OCI-M1 (cell line): Measurements from ENCODE around the gene RAPGEF3.

Experiments used
- DNase-seq: peaks from one replicate; lab custom pipeline; 2025; lab: John Stamatoyannopoulos, UW

Gene RAPGEF3

DNA sequence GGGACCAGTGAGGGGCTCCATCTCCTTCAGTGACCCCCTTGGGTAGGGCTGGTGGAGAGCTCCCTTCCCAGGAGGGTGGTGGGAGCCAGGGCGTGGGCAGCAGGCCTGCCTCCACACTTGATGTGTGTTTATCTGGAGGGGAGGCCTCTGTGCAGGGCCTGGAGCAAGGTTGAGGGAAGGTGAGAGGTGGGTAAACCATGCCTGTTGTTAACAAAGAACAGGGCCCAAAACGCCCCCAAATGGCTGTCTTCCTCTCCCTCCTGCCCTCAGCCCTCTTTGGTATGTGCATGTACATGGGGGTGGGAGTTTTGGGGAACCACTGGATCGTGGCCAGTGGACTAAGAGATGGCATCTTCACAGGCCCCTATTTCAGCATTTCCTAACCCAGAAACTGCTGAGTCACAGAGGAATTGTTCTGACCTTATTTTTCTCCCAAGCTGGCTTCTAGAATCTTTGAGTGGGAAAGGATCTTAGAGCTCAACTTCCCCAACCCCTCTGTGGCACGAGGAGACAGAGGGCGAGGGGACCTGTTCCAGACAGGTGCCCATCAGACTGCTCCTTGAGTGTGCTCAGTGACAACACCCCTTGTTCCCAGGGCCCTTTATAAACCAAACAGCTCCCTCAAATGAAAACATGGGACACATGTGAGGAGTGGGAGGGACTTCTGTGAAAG is 17.9 kb upstream of the RAPGEF3 start:
- DNase-seq, result peak; percentile 75

- DNase-seq, result peak; percentile 93
Measured at GRCh38 chr12:47775100-47775911, 16.6 kb upstream of the RAPGEF3 start.

- DNase-seq, result no peak
Measured at GRCh38 chr12:47774663-47775062, 16.0 kb upstream of the RAPGEF3 start.

GRCh38 chr12:47773858-47774580 is 15.3 kb upstream of the RAPGEF3 start:
- DNase-seq, result peak; percentile 59

GRCh38 chr12:47773062-47773857 is 14.6 kb upstream of the RAPGEF3 start, which contains the start of gene SLC48A1:
Gene SLC48A1 (plus strand): TSS chr12:47773238. CDS start chr12:47773305, 67 bp downstream.
- DNase-seq, result peak; percentile 83

DNA sequence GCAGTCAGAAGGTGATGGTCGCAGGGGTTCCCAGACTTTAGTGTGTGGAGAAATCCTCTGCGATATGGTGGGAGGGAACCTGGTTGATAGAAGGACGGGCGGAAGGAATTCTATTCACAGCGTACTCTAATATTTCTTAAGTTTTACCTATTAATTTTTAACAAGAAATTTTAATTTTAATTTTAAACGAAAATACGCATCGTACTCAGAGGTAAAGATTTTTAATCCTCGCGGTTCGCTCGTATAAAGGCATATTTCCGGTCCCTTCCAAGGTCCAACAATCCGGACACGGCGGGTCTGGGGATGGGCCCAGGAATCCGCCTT is 14.0 kb upstream of the RAPGEF3 start:
- DNase-seq, result no peak

DNA sequence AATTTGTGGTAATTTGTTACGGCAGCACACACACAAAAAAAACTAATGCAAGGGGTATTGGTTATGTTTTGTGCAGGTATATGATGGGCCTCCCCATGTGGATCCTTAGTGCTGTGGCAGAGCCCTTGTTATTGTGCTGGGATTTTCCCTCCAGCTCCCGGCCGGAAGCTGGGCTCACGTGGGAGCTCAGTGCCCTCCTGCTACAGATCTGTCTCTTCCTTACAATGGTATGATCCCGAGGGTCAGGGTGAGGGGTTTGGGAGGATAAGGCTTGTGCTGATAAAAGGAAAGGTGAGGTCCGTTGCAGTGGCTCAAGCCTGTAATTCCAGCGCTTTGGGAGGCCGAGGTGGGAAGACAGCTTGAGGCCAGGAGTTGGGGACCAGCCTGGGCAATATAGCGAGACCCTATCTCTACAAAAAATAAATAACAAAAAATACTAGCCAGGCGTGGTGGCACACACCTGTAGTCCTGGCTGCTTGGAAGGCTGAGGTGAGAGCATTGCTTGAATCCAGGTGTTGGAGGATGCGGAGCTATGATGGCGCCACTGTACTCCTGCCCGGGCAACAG is 13.5 kb upstream of the RAPGEF3 start:
- no peak for DNase-seq

DNA sequence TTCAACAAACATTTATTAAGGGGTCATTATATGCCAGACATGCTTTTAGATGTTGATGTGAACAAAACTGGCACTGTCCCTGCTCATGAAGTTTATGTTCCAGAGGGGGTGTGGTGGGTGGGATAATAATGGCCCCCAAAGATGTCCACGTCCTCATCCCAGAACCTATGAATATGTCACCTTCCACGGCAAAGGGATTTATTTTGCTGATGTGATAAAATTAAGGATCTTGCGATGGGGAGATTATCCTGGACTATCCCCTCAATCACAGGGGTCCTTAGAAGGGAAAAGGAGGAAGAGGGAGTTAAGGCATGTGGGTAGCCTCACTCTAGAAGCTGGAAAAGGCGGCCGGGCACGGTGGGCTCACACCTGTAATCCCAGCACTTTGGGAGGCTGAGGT is 12.6 kb upstream of the RAPGEF3 start:
- DNase-seq, result no peak

- peak; percentile 73 for DNase-seq
Measured at GRCh38 chr12:47770086-47770726, 11.5 kb upstream of the RAPGEF3 start.

GRCh38 chr12:47769234-47770085 is 10.8 kb upstream of the RAPGEF3 start:
- DNase-seq, result peak; percentile 61

GRCh38 chr12:47768323-47768811 is 9.7 kb upstream of the RAPGEF3 start:
- no peak for DNase-seq

GRCh38 chr12:47767216-47767724 is 8.6 kb upstream of the RAPGEF3 start:
- peak; percentile 73 for DNase-seq

- no peak for DNase-seq
Measured at GRCh38 chr12:47766502-47767215, 8.0 kb upstream of the RAPGEF3 start.

GRCh38 chr12:47763481-47764346 is 5.0 kb upstream of the RAPGEF3 start:
- peak; percentile 14 for DNase-seq

- DNase-seq, result no peak
Measured at GRCh38 chr12:47762850-47763465, 4.3 kb upstream of the RAPGEF3 start.

DNA sequence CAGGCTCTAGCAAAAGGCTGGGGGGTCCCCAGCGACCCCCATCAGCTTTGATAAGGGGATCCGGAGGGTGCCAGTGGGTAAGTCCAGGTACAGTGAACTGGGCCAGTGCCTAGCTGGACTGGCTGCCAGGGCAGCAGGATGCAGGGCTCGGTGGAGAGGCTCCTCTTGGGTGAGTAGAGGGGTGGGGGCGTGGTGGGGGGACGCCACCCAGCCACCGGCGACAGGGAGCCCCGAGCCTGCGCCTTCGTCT is 171 bp downstream of the RAPGEF3 start:
- no peak for DNase-seq

DNA sequence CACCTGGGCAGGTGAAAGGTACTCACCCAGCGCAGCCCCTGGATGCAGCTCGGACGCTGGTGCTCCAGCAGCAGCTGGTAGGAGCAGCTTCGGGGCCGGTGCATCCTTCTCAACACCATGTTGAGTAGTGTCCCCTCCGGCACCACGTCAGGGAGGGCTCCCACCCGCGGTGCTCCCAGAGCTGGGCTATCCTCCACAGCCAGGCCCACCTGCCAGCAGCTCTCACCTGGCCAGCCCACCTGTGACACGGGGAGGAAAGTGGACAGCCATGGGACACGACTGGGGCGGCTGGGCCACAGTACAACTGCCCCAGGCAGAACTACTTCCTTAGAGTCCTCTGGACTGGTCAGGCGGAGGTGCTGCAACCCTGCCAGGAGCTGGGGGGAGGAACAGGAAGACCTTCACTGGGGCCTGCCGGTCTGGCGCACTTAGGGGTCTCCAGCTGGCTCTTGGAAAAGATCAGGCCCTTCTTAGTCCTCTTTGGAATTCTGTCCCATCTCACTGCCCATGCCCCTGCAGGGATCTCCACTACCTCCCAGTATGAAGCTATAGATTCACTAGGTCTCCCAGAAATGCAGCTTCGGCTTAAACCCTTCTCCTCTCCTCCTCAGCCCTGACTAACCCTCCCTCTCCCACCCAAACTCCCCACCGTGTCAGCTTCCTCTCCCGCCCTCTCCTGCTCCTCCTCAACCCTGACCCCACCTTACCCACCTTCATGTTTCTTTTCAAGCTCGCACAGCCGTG is 668 bp downstream of the RAPGEF3 start:
- DNase-seq, result no peak
